Heart left ventricle (tissue), 13 donors: ENCODE data around the gene SMG1.
"Not testable (repeated sequence)": the region's sequence is repeated elsewhere in the genome, so short reads cannot be mapped to it uniquely, and the experiment has no call there.

Experiments used
- POLR2A ChIP-seq, 2 donors: fragments of 450-650 bp; IDR thresholded peaks; one replicate each; pipeline ENCODE4 v1.6.1; 2017; ENCODE audit warnings: antibody characterized with exemption in 2 of 2, mild to moderate bottlenecking in 2 of 2, moderate library complexity in 2 of 2
- TF ChIP-seq, protein P1 (sequence below), 12 donors: fragments of 200-600 bp; sonication (generic) in 4 of 12; IDR thresholded peaks; one replicate each; pipeline versions ENCODE4 v1.5.0 to v1.8.0; 2018 to 2022; ENCODE audit warnings: antibody characterized with exemption in 12 of 12, mild to moderate bottlenecking in 5 of 12
- donor health status: ischemic (EF 13 %, LVEDD 7.1; RV severe dilation, severe dysfunction).
- donor health status: DM: no; HTN: yes; CAD: no.
- donor health status: DM: no; HTN: no; CAD: no.
- donor health status: ischemic (EF 25% LVEDD 6.9; RV normal size, moderate dysfunction).
- donor health status: ischemic (EF 25% LVEDD 5.7; RV mildly dilated, moderate dysfunction).
- donor health status: ischemic (EF 35%, LVEDD 5.7; RV mildly dilated, moderate dysfunction).
- donor health status: nonischemic (EF 11% LVEDD 7.7; RV severe dilation, severe dysfunction).
- donor health status: DM: yes; HTN: yes; CAD: no.
- donor health status: PGD.
- donor health status: ischemic (EF 29% LVEDD 5.4; RV normal size, mild dysfunction).
- donor health status: nonischemic (EF 23%, LVEDD 6.1; RV moderate dilation, normal function).

DNA sequence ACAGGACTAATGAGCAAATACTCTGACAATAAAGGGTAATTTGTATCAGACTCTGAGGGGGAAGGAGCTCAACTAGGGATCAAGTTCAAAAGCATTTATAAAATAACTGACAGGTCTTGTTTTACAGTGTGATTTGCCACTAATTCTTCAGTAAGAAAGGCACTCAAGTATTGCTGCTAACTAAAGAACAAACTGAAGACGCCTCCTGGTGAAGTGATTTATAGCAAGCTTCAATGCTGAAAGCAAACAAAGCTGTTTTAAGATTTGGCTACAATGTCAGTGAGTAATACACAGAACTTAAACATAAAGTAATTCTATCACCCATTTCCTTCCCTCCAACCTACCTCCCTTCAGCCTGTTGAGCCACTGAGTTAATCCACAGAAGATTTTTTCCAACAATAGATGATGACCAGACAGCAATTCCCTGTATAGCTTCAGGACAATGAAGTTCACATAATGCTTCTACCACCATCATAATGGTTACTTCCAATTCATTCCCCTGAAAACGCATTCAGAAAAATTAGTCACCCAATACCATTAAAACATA lies 59.9 kb downstream of the SMG1 start:
- TF ChIP-seq, protein P1, sequence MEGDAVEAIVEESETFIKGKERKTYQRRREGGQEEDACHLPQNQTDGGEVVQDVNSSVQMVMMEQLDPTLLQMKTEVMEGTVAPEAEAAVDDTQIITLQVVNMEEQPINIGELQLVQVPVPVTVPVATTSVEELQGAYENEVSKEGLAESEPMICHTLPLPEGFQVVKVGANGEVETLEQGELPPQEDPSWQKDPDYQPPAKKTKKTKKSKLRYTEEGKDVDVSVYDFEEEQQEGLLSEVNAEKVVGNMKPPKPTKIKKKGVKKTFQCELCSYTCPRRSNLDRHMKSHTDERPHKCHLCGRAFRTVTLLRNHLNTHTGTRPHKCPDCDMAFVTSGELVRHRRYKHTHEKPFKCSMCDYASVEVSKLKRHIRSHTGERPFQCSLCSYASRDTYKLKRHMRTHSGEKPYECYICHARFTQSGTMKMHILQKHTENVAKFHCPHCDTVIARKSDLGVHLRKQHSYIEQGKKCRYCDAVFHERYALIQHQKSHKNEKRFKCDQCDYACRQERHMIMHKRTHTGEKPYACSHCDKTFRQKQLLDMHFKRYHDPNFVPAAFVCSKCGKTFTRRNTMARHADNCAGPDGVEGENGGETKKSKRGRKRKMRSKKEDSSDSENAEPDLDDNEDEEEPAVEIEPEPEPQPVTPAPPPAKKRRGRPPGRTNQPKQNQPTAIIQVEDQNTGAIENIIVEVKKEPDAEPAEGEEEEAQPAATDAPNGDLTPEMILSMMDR (IDR thresholded peaks at IDR 0.05), result not testable (repeated sequence)
- TF ChIP-seq POLR2A (IDR thresholded peaks at IDR 0.05), result not testable (repeated sequence)
